AG04450 (cell line): Measurements from ENCODE around the gene GABPB1. TPM values are rescaled to one million over a fixed set of nuclear protein-coding genes. Genes with fewer than 3 reads are reported as not detected.

Source experiments
- CTCF ChIA-PET: fragments of 300-600, 350-600 bp; formaldehyde crosslinking; extraction: SDS; loops from one replicate; lab custom pipeline; 2022; ENCODE audit warnings: antibody characterized with exemption, inconsistent platforms; lab: Charles Lee
- POLR2A ChIA-PET: fragments of 350-600 bp; formaldehyde crosslinking; extraction: SDS; loops from one replicate; lab custom pipeline; 2021; ENCODE audit warnings: antibody characterized with exemption, inconsistent platforms; lab: Yijun Ruan, JAX
- DNase-seq: peaks from one replicate; pipeline ENCODE4 v3.0.0-alpha.2; 2011; ENCODE audit warnings: low read depth, low spot score
- H3K27ac ChIP-seq: one replicate; pipeline ENCODE4 v1.5.1; 2012; ENCODE audit warnings: low read depth, low read length, control low read depth
- H3K27me3 ChIP-seq: one replicate; pipeline ENCODE4 v1.6.0; 2012; ENCODE audit warnings: low read length; ENCODE audit not compliant: control insufficient read depth, insufficient read depth
- H3K4me3 ChIP-seq: 2 replicates; pipeline ENCODE4 v1.5.1; 2011; ENCODE audit warnings: mild to moderate bottlenecking, low read depth, low read length, control low read depth
- H3K9me3 ChIP-seq: 2 replicates; pipeline ENCODE4 v1.5.1; 2012; ENCODE audit warnings: low read length; ENCODE audit not compliant: control insufficient read depth, insufficient read depth
- polyA plus RNA-seq: library from polyadenylated mRNA; depleted of rRNA; stranded (reverse); fragments of >200 nt; gene quantifications from 2 replicates; pipeline ENCODE4 v1.2.3, GENCODE V29; 2011
- TF ChIP-seq, protein P1 (sequence below): IDR thresholded peaks from 2 replicates; pipeline ENCODE4 v1.5.1; 2011; ENCODE audit warnings: low read depth, low read length, control low read depth, inconsistent platforms

GABPB1 gene
- polyA plus RNA-seq, 1 experiment = 29.9 TPM

DNA sequence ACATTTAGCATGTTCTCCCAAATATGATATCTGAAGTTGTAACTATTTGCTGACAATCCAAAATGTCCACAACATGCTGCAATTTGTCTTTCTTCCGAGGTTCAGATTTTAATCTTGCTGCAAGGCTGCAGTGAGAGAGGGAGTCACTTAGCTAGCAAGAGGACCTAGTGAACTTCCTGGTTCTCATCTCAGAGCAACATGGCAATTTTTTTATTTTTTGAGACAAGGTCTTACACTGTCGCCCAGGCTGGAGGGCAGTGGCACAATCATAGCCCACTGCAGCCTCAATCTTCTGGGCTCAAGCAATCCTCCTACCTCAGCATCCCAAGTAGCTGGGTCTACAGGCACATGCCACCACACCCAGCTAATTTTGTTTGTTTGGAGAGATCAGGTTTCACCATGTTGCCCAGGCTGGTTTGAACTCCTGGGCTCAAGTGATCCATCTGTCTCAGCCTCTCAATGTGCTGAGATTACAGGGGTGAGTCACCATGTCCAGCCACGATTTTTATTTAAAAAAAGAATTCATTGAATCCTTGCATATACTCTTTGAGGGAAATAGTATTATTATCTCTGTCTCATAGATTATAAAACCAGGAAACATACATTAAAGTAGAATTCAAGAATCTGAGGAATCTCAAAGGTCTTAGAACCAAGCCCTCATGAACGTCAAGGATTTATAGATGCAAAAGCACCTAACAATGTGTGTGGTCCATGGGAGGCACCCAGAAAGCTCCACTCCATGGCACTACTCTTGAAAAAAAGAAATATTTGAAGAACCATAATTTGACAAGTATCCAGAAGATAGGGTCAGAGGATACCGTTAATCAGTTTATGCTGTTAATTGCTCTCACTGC, 98.6 kb downstream of the GABPB1 start:
- ChIA-PET CTCF (no interaction called here), POLR2A (interaction anchor here (0.6 kb wide), 1 partner anchor 28 kb away, joined by 3 read pairs; no protein-coding TSS in a partner anchor)
- H3K27ac ChIP-seq = no peak overlapping the region
- peak; percentile 37 for DNase-seq
- peaks cover 3% of the 10 kb centered on the region; the same call in 1 of the 2 replicates for H3K9me3 ChIP-seq
- TF ChIP-seq, protein P1, sequence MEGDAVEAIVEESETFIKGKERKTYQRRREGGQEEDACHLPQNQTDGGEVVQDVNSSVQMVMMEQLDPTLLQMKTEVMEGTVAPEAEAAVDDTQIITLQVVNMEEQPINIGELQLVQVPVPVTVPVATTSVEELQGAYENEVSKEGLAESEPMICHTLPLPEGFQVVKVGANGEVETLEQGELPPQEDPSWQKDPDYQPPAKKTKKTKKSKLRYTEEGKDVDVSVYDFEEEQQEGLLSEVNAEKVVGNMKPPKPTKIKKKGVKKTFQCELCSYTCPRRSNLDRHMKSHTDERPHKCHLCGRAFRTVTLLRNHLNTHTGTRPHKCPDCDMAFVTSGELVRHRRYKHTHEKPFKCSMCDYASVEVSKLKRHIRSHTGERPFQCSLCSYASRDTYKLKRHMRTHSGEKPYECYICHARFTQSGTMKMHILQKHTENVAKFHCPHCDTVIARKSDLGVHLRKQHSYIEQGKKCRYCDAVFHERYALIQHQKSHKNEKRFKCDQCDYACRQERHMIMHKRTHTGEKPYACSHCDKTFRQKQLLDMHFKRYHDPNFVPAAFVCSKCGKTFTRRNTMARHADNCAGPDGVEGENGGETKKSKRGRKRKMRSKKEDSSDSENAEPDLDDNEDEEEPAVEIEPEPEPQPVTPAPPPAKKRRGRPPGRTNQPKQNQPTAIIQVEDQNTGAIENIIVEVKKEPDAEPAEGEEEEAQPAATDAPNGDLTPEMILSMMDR = no peak
- no peaks in the 10 kb centered on the region for H3K27me3 ChIP-seq
- no peak overlapping the region for H3K4me3 ChIP-seq

DNA sequence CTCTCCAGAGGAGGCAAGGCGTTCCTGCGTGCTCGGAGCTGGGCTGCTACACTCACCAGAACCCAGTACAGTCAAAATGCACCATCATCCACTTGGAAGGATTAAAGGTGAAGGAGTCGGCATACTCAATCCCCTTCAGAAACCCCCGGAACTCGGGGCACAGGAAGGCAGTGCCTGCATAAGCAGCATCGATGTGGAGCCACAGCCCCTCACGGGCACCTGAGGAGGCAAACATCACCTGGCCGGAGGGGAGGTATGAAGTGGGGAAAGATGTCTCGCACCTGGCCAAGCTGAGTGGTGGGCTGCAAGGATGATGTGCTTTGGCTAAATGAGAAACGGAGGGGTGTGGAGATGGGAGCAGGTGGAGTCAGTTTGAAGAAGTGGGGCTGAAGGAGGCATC, 102.4 kb downstream of the GABPB1 start:
- Histone ChIP-seq H3K27me3 (no peaks in the 10 kb centered on the region), H3K9me3 (peaks cover 3% of the 10 kb centered on the region; the same call in 1 of the 2 replicates), H3K4me3 (no peak overlapping the region), H3K27ac (no peak overlapping the region)
- TF ChIP-seq, protein P1 = no peak
- ChIA-PET POLR2A (no interaction called here), CTCF (no interaction called here)
- no peak for DNase-seq

- CTCF ChIA-PET = interaction anchor here (0.6 kb wide), 1 partner anchor 11 kb away, joined by 8 read pairs; no protein-coding TSS in a partner anchor
- no peak overlapping the region for H3K4me3 ChIP-seq
- H3K27me3 ChIP-seq = no peaks in the 10 kb centered on the region
- POLR2A ChIA-PET = no interaction called here
- TF ChIP-seq, protein P1 = no peak
- DNase-seq = no peak
- no peak overlapping the region for H3K27ac ChIP-seq
- no peaks in the 10 kb centered on the region for H3K9me3 ChIP-seq
Measured at GRCh38 chr15:50251638-50252182, 103.3 kb downstream of the GABPB1 start.

DNA sequence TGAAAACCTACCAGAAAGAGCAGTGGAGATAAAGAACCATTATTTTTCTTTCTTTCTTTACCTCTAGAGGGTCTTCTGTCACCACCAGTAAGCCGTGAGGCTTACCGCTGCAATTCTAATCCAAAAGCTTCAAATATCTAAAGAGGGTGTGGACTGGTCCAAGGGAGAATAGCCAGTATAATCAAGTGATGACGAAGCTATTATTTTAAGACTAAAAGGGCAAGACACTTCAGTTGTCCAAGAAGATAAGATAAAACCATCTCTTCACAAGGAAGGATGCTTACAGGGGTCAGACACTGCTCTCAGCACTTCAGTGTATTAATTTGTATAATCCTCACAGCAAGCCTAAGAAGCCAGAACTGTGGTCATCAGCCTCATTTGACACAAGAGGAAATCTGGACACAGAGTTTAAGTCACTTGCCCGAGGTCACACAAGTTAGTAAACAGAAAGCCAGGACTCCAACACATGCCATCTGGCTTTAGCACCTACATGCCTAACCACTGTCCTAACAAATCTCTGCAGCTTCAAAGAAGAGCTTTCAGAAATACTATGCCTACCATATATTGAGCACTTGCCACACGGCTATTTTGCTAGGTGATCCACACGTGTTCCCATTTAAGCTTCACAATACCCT, 104.1 kb downstream of the GABPB1 start:
- DNase-seq = no peak
- ChIA-PET CTCF (no interaction called here), POLR2A (no interaction called here)
- no peaks in the 10 kb centered on the region for H3K27me3 ChIP-seq
- TF ChIP-seq, protein P1 = no peak
- H3K27ac ChIP-seq = no peak overlapping the region
- H3K4me3 ChIP-seq = no peak overlapping the region
- H3K9me3 ChIP-seq = no peaks in the 10 kb centered on the region
